DMS153 treated with DMSO at 0.1 percent for 48 hours (cell line): Measurements from ENCODE around the gene EMC8.

Experiments used
- DNase-seq: peaks from one replicate; lab custom pipeline; 2025; ENCODE audit not compliant: unreplicated experiment; lab: John Stamatoyannopoulos, UW

Gene EMC8

GRCh38 chr16:85757341-85757822, 42.0 kb downstream of the EMC8 start:
- no peak for DNase-seq

GRCh38 chr16:85755929-85756768, 43.2 kb downstream of the EMC8 start:
- no peak for DNase-seq

- peak; percentile 87 for DNase-seq
Measured at GRCh38 chr16:85754413-85754812, 44.9 kb downstream of the EMC8 start.

- DNase-seq: no peak
Measured at GRCh38 chr16:85753976-85754375, 45.4 kb downstream of the EMC8 start.

DNA sequence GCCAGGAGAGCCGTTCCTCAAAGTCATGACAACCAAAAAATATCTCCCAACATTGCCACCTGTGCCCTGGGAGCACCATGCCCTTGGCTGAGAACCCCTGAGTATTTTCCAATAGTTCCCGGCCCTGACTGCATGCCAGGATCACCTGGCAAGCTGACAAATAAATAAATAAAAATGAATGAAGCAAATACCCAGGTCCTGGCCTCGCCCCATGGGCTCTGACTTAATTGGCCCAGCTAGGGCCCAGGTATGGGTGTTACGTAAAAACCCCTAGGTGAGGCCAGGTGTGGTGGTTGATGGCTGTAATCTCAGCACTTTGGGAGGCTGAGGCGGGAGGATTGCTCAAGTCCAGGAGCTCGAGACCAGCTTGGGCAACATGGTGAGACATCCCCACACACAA, 45.8 kb downstream of the EMC8 start:
- peak; percentile 57 for DNase-seq

- DNase-seq: peak; percentile 56
Measured at GRCh38 chr16:85752511-85753420, 46.6 kb downstream of the EMC8 start.

DNA sequence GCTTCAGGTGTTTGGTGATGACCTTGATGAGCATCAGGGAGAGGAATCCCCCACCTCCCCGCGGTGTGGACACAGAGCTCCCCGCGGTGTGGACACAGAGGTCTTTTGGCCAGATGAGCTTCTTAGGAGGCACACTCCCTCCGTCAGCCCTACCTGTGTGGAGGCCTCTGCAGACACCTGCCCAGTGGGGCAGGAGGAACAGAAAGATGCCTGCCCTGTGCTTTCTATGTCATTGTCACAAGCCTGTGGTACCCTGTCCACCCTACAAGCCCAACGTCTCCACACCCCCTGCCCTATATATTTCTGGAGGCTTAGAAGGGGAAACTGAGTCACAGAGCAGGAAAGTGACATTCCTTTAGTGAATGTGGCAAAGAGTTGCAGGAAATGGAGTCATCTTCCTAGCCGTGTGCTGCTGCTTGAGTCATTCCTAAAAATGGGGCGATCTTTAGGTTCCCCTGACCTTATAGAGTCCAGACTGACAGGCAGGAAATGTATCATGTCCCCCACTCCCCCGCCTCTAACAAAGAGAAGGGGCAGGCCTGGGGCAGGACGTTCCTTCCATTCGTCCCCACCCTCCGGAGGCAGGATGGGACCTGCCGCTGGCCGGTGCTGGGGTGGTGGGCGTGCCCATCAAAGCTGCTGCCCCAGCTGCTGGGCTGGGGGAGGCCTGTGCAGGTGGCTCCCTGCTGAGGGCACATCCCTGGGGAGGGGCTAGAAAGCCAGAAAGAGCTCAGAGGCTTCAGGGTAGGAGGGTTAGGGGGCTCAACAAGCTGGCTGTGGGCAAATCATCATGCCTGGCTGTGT, 47.4 kb downstream of the EMC8 start:
- DNase-seq: no peak

GRCh38 chr16:85750827-85751697, 48.3 kb downstream of the EMC8 start, which contains the start of gene C16orf74:
Gene C16orf74, minus strand, starts transcription at chr16:85751096. Its CDS starts 15,879 bp downstream, at chr16:85735217.
- DNase-seq: peak; percentile 29

DNA sequence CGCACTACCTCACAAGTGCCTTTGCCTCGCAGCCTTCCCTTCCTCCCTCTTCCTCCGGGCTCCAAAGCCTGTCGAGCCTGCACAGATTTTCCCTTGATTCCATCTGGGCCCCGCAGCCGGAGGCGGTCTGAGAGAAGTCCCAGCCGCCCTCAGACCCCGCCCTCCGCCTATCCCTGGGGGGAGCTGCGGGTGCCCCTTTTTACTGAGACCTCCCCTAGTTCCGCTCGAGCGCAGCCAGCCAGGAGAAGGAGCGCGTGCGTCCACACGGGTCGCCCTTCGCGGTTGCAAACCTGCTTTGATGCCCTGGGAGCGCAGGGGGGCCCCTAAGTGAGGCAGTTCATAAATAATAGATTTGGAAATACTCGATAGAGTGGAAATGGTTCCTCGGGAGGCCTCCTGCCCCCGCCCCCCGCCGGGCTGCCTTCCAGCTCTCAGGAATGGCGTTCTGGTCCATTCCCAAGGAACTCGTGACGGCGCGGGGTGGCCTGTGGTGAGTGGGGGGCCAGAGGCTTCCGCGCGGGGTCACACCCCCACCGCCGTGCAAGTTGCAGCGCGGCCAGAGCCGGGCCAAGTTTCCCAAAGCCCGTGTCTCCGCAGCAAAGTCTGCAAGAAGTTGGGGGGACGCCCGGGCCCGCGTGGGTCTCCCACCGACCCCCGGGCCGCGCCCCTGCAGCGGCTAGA, 49.1 kb downstream of the EMC8 start:
- no peak for DNase-seq

DNA sequence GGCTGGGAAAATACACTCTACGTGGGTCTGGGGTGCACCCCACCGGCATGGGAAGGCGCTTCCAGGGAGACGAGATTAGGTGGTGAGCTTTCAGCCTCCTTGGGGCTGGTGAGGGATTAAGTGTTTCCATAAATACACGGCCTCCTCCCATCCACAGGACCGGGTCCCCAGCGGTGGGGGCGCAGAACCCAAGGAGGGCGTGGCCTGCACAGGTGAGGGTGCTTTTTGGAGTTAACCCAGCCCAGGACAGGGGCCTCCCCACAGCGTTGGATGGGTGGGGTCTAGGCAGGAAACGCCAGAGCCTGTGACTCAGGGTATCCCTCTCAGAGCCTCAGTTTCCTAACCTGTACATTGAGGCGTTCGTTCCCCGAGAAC, 49.6 kb downstream of the EMC8 start:
- DNase-seq: no peak

DNA sequence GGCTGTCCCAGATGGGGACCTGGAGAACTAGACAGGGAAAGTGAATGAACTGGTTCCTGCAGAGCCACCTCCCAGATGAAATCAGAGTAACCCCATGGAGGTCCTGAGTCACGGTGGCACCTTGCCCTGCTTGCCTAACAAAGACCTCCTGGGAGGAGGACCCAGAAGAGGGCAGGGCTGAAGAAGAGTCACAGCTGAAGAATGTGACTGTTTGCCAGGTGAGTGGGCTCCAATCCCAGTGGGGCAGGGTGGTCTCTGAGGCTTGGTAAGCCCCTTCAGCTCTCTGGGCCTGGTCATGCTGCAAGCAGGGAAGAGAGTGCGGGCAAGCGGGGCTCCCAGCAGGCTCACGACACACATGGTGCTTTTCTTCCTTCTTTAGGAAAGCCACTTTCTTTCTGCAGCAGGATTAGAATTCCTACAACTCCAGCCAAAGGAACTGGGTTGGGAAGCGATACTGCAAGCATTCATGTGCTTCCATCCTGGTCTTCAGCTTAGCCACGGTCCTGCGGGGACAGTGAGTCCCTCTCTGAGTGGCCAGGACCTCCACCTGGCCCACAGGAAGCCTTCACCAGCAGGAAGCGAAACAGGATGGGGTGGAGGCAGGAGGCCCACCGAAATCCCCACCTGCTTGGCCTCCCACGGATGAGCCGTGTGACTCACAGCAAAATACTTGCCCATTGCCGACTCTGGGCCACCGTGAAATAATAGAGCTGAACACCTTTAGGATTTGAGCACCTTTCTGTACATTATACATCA, 52.7 kb downstream of the EMC8 start:
- no peak for DNase-seq

GRCh38 chr16:85738923-85739715, 60.2 kb downstream of the EMC8 start:
- no peak for DNase-seq

DNA sequence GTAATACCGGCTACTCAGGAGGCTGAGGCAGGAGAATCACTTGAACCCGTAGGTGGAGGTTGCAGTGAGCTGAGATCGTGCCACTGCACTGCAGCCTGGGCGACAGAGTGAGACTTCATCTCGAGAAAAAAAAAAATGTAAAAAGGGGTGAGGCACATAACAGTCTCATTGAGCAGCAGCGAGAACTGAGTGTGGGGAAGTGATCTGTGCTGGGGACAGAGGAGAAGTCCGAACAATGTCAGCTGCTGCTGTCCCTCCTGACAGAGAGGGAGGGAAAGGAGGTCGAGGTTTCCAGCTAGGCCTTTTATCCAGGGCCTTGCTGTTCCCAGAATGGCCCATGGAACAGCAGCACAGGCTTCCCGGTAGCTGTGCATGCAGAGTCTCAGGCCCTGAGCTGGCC, 62.4 kb downstream of the EMC8 start:
- DNase-seq: no peak

DNA sequence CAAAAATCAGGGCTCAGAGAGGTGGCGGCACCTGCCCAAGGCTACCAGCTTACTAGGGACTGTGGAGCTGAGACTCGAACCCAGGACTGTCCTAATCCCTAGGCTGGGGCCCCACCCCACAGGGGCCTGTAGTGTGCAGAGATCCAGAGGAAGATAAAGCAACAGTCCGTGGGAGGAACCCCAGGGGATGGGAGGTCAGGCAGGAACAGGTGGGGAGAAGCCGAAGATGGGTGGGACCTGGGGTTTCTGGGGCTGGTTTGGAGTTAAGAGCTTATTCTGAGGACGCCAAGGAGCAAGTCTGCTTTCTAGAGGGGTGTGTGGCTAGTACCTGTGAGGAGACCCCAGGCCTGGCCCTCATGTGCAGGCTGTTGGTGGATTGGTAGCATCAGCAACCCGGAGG, 63.4 kb downstream of the EMC8 start:
- DNase-seq: no peak

- DNase-seq: no peak
Measured at GRCh38 chr16:85735225-85735635, 64.1 kb downstream of the EMC8 start.

DNA sequence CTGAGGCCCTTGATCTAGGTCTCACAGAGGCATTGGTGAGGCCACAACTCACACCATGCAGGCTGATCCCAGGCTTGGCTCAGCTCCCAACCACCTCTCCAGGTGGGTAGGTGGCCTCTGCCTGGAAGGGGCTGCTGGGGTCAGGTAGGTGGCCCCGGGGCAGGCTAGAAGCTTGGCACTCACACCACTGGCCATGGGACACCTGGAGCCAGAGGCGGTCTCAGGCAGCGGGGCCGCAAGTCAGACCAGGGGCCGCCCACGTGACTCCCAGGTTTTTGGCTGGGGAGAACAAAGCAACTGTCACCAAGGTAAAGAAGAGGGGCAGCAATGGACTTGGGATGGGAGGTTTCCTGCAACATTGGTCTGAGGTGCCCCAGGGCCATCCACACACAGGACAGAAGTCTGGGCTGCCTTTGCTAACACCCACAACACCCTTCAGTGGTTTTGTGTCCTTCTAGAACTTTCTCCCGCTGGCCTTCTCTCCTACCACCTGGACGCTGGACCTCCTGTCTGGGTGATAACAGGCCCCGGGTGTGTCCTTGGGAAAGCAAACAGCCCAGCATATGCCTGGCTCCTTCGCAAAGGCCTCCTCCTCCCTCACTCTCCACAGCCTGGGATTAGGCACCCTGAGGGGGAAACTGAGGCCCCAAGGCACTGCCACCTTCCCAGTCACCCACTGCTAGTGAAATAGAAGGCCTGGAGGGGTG, 64.9 kb downstream of the EMC8 start:
- no peak for DNase-seq

DNA sequence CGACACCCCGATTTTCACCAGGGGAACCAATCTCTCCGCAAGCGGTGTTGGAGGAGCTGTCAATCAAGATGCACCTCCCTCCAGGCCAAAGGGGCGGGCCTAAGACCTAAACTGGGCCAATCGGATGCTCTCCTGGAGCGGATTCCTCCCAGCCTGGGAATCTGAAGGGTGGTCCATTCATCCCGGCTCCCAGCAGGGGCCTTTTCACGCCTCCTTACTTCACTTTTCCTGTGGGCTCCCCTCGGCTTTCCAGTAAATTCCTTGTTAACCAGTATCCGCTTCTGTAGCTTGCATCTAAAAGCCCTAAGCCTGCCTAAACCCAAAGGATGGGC, 65.5 kb downstream of the EMC8 start:
- no peak for DNase-seq
